BLaER1 treated with 17β-estradiol and CSF1 and Interleukin-3, amounts not matched to agents 10 nM and 100 nM (cell line): ENCODE results near the gene DDIT3.
A peak's percentile ranks its signal among the peaks of the same experiment; 100 is the strongest.

Experiments used
- H3K27ac ChIP-seq, 11 experiments: shearing (Covaris generic); formaldehyde crosslinking; 2 replicates each; pipeline ENCODE4 v1.8.1; 2022
- H3K27me3 ChIP-seq, 11 experiments: shearing (Covaris generic); formaldehyde crosslinking; 2 replicates each; pipeline ENCODE4 v1.8.1; 2022
- H3K36me3 ChIP-seq, 11 experiments: shearing (Covaris generic); formaldehyde crosslinking; 2 replicates each; pipeline ENCODE4 v1.8.1; 2022
- H3K4me1 ChIP-seq, 10 experiments: shearing (Covaris generic); formaldehyde crosslinking; 2 replicates each; pipeline ENCODE4 v1.8.1; 2022
- H3K4me2 ChIP-seq, 11 experiments: shearing (Covaris generic); formaldehyde crosslinking; 2 replicates each; pipeline ENCODE4 v1.8.1; 2022
- H3K4me3 ChIP-seq, 10 experiments: shearing (Covaris generic); formaldehyde crosslinking; 2 replicates each; pipeline ENCODE4 v1.8.1; 2022
- H3K9ac ChIP-seq, 11 experiments: shearing (Covaris generic); formaldehyde crosslinking; 2 replicates each; pipeline ENCODE4 v1.8.1; 2022
- H3K9me3 ChIP-seq, 11 experiments: shearing (Covaris generic); formaldehyde crosslinking; replicated peaks in 1 of 11; 2 replicates each; pipeline ENCODE4 v1.8.1; 2022
- H4K20me1 ChIP-seq, 11 experiments: shearing (Covaris generic); formaldehyde crosslinking; 2 replicates each; pipeline ENCODE4 v1.8.1; 2022
- Cebpa-rat ChIP-seq, 11 experiments: shearing (Covaris generic); IDR thresholded peaks; 2 replicates each; pipeline ENCODE4 v1.8.1; 2022

DDIT3 gene

DNA sequence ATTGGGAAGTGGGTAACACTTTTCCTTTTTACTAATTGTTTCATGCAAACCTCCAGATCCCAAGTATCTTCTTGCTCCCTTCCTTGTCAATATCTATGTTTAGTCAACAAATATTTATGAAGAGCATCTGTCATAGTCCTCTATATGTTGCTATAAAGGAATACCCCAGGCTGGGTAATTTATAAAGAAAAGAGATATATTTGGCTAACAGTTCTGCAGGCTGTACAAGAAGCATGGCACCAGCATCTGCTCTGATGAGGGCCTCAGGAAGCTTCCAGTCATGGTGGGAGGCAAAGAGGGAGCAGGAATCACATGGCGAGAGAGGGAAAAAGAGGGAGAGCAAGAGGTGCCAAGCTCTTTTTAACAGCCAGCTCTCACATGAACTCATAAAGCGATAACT, 34.1 kb upstream of the DDIT3 start:
- H3K4me2 ChIP-seq = no peak overlapping the region; a peak in 1 of 22 replicates

DNA sequence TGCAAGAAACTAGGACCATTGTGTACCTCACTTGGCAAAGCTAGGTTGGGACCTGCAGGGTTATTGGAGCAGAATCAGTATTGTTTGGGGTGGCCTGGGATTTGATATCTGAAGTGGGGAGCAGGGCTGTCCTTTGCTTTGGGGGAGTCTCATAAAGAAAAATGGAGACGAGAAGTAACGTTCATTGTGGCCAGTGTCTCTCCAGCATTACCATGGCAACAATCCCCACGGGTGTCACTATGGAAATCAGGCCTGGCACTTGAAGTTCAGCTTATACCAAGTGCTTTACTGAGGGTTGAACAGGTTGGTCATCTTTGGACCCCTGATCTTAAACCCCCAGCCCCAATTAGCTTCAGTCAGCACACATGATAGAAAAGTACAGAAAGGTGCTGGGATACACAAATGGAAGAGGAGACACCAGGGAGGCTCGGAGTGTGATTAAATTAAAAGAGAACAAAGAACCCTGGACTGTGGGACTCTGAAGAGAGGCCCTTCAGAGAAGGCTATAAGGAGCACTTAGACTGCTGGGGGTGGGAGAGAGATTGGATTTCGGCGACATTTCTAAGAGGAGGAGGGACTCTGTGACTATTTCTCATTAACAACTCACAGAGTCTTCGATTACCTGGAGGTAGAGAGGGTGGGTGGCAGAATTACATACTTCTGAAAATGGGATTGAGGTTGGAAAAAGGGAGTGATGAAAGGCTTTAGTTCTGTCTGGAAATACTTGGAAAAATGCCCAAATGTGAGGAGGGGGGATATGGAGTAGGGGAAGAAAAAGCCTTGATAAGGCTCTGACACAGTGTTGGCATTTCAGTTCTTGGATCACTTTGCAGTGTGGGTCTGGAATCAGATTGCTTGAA, 33.3 kb upstream of the DDIT3 start:
- Histone ChIP-seq H3K4me1 (peaks cover 0 to 17% (median 15%) of the 10 kb centered on the region in 10 experiments; a peak in 16 of 20 replicates), H3K4me2 (peak overlapping the region; percentile 11 to 86 (median 62); a peak in 19 of 22 replicates), H3K9me3 (no peaks in the 10 kb centered on the region), H3K27me3 (peaks cover 31 to 44% (median 34%) of the 10 kb centered on the region in 11 experiments), H3K4me3 (no peak overlapping the region), H3K36me3 (no peaks in the 10 kb centered on the region), H4K20me1 (no peaks in the 10 kb centered on the region; a peak in 1 of 22 replicates), H3K27ac (no peak overlapping the region), H3K9ac (peak overlapping the region in 3 of 11 experiments; percentile 26 to 40 (median 36); a peak in 3 of 22 replicates)
- no peak for TF ChIP-seq Cebpa-rat (IDR thresholded peaks at IDR 0.05)

More for the DNA sequence above, 34.1 kb upstream of the DDIT3 start:
- H3K9ac ChIP-seq = no peak overlapping the region
- no peaks in the 10 kb centered on the region for H3K9me3 ChIP-seq
- TF ChIP-seq Cebpa-rat (IDR thresholded peaks at IDR 0.05) = no peak
- H4K20me1 ChIP-seq = no peaks in the 10 kb centered on the region
- no peak overlapping the region for H3K4me3 ChIP-seq
- H3K4me1 ChIP-seq = peaks cover 0 to 17% (median 15%) of the 10 kb centered on the region in 10 experiments; a peak in 16 of 20 replicates
- no peaks in the 10 kb centered on the region for H3K36me3 ChIP-seq
- H3K27me3 ChIP-seq = peaks cover 22 to 36% (median 26%) of the 10 kb centered on the region in 11 experiments
- no peak overlapping the region for H3K27ac ChIP-seq

DNA sequence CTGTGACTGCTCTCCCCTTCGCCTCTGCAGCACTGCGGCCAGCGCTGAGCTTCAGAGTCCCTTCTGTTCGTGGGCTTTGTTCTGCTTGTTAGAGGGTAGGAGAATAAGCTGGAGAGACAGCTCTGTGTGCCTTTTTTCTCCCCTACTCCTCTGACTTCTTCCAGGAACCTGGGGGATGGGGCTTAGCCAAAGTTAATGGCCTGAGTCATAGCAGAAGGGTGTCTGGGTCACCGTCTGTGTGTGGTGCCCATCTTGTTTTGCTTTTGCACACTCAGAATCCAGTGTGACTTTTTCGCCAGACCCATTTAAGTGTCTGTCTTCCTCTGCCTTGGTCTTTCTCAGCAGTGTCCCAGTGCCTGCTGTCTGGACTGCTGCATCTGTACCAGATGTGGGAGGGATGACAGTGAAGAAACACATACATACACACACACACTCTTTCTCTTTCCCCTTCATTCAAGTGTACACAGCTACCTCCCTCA, 32.6 kb upstream of the DDIT3 start:
- no peak overlapping the region for H3K27ac ChIP-seq

DNA sequence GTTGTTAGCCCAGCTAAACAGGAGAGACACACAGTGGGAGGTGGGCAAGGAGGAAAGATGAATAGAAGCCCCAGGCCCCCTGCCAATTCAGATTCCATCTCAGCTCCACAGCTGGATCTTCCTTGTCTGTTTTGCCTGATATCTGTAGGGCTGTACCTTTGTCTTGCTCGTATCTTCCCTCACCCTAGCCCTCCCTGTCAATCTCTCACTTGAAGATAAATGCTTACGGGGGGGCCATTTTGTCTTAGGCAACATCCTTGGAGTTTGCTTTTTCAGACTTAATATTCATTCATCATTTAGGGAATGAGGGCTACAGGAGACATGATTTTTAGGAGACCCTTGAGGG, 32.0 kb upstream of the DDIT3 start:
- H4K20me1 ChIP-seq = no peaks in the 10 kb centered on the region; a peak in 1 of 22 replicates
- no peak overlapping the region for H3K27ac ChIP-seq
- H3K36me3 ChIP-seq = no peaks in the 10 kb centered on the region
- TF ChIP-seq Cebpa-rat (IDR thresholded peaks at IDR 0.05) = no peak
- peaks cover 4 to 21% (median 17%) of the 10 kb centered on the region in 10 experiments; a peak in 18 of 20 replicates for H3K4me1 ChIP-seq
- no peak overlapping the region for H3K4me3 ChIP-seq
- H3K27me3 ChIP-seq = peaks cover 43 to 57% (median 47%) of the 10 kb centered on the region in 11 experiments
- no peak overlapping the region for H3K9ac ChIP-seq
- H3K4me2 ChIP-seq = peak overlapping the region in 1 of 11 experiments; percentile 73; a peak in 2 of 22 replicates
- no peaks in the 10 kb centered on the region for H3K9me3 ChIP-seq

More for the DNA sequence above, 32.6 kb upstream of the DDIT3 start:
- Histone ChIP-seq H3K4me2 (peak overlapping the region; percentile 11 to 86 (median 62); a peak in 16 of 22 replicates), H3K9me3 (no peaks in the 10 kb centered on the region), H4K20me1 (no peaks in the 10 kb centered on the region; a peak in 1 of 22 replicates), H3K36me3 (no peaks in the 10 kb centered on the region), H3K9ac (no peak overlapping the region), H3K4me3 (no peak overlapping the region), H3K27me3 (peaks cover 38 to 51% (median 41%) of the 10 kb centered on the region in 11 experiments), H3K4me1 (peaks cover 0 to 17% (median 15%) of the 10 kb centered on the region in 10 experiments; a peak in 16 of 20 replicates)
- no peak for TF ChIP-seq Cebpa-rat (IDR thresholded peaks at IDR 0.05)

DNA sequence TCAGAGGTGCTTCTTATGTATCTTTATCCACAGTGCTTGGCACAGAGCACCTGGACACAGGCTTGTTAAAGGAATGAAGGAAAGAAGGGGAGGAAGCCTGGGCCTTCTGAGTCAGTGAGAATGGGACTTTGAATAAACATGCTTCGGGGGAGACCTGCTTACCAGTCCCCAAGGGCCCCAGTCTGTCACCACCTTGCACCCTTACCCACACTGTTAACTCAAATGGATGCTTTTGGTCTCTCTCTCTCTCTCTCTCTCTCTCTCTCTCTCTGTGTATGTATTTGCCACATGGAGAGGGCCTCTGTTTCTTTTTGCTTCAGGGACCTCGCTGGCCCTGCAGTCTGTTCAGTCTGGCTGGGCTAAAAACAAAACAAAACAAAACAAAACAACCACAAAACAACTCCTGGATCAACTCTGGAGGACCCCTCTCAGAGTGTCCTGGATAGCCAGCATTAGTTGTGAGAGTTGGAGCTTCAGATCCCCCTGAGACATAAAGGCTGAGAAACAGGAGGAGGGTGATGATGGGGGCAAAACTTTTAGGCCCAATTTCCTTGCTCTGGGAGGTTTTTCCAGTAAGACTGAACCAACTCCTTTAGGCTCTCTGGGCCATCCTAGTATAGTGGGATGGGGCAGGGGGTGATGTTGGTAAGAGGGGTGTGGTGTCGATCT, 31.5 kb upstream of the DDIT3 start:
- no peaks in the 10 kb centered on the region for H3K36me3 ChIP-seq
- no peak for TF ChIP-seq Cebpa-rat (IDR thresholded peaks at IDR 0.05)
- peaks cover 43 to 57% (median 47%) of the 10 kb centered on the region in 11 experiments for H3K27me3 ChIP-seq
- H3K4me1 ChIP-seq = peaks cover 4 to 22% (median 17%) of the 10 kb centered on the region in 10 experiments; a peak in 18 of 20 replicates
- no peak overlapping the region for H3K27ac ChIP-seq
- H3K4me2 ChIP-seq = no peak overlapping the region
- H3K9me3 ChIP-seq = no peaks in the 10 kb centered on the region
- no peak overlapping the region for H3K9ac ChIP-seq
- H3K4me3 ChIP-seq = no peak overlapping the region
- no peaks in the 10 kb centered on the region; a peak in 1 of 22 replicates for H4K20me1 ChIP-seq

DNA sequence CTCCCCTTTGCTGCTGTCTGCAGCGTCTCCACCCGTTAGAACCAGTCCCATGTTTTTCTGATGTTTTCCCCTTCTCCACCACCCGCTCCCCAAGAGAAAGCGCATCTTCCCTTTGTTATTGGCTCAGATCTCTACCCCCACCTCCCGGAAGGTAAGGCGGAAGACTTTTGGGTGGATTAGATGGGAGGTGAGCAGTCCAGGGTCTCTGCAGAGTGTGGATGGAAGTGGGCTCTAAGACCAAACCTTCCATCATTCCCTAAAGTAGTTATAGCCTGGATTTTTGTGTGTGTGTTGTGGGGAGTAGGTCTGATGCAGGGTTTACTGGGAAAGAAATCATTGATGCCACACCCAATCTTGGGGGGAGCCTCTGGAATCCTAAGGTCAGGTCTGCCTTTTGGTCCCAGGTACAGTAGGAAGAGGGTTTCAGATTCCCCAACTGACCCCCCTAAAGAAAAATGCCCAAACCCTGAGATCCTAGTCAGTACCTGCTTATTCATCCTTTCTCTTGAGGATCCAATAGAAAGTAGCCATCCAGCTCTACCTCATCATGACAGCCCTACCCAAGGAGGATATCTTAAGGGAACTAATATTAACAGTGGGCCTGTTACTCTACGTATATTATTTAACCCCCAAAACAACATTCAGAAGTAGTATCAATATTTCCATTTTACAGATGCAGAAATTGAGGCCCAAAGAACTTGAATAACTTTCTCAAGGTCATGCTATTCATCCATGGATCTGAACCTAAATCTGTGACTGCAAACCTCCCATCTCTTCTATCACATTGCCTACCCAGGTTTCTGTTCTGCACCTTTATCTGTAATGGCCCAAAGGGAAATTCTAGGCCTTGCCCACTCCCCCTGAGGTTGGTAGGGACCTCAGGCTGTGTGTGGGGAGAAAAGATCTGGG, 30.6 kb upstream of the DDIT3 start:
- no peaks in the 10 kb centered on the region for H3K9me3 ChIP-seq
- H3K27me3 ChIP-seq = peaks cover 43 to 57% (median 47%) of the 10 kb centered on the region in 11 experiments
- no peak overlapping the region for H3K4me3 ChIP-seq
- no peak overlapping the region for H3K27ac ChIP-seq
- H4K20me1 ChIP-seq = no peaks in the 10 kb centered on the region; a peak in 4 of 22 replicates
- H3K4me2 ChIP-seq = no peak overlapping the region
- H3K9ac ChIP-seq = no peak overlapping the region
- no peak for TF ChIP-seq Cebpa-rat (IDR thresholded peaks at IDR 0.05)
- H3K36me3 ChIP-seq = no peaks in the 10 kb centered on the region
- peaks cover 10 to 28% (median 24%) of the 10 kb centered on the region in 10 experiments for H3K4me1 ChIP-seq

DNA sequence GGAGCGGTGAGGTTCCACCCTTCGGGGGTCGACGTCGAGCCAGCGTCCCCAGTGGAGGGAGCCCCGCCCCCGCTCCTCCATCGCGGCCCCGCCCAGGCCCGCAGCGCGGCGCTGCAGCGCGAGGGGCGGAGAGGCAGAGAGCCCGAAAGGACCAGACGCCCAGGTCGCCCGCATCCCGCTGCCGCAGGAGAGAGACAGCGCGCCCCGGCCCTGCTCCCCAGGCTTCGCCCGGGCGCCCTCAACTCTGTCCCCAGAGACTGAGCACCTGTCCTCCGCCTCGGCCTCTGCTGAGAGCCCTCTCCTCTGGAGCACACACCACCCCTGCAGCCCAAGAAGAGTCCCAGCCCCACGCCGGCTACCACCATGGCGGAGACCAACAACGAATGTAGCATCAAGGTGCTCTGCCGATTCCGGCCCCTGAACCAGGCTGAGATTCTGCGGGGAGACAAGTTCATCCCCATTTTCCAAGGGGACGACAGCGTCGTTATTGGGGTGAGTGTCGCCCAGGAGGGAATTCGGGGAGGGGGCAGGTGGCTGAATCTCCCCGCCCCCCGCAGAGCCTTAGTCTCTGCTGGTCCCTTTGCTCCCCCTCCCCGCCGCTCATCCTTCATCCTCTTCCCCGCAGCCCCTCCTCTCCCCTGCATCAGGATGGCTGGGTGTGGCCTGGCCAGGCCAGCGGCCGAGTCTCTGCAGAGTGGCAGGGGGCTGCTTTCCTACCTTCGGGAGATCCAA, 29.8 kb upstream of the DDIT3 start, which contains the start of gene KIF5A:
KIF5A (plus strand) TSS at position 136 of the 732 bp plus-strand sequence; CDS start at position 364, 228 bp downstream.
- H3K4me2 ChIP-seq = no peak within 1 kb of the TSS; a peak in 1 of 22 replicates
- H4K20me1 ChIP-seq = peaks cover 0 to 7% (median 0%) of the 10 kb centered on the region in 11 experiments; a peak in 5 of 22 replicates
- H3K9me3 ChIP-seq = no peaks in the 10 kb centered on the region
- TF ChIP-seq Cebpa-rat (IDR thresholded peaks at IDR 0.05) = no peak
- H3K27me3 ChIP-seq = peaks cover 43 to 57% (median 47%) of the 10 kb centered on the region in 11 experiments
- no peak within 1 kb of the TSS for H3K9ac ChIP-seq
- no peak within 1 kb of the TSS for H3K27ac ChIP-seq
- peaks cover 18 to 36% (median 32%) of the 10 kb centered on the region in 10 experiments for H3K4me1 ChIP-seq
- H3K4me3 ChIP-seq = no peak within 1 kb of the TSS
- peaks cover 0 to 7% (median 0%) of the 10 kb centered on the region in 11 experiments; a peak in 3 of 22 replicates for H3K36me3 ChIP-seq
